Small intestine (tissue), 7 donors: Measurements from ENCODE around the gene TTLL8. TPM values are rescaled to one million over a fixed set of nuclear protein-coding genes. Genes with fewer than 3 reads are reported as not detected.
"Not testable (repeated sequence)": the region's sequence is repeated elsewhere in the genome, so short reads cannot be mapped to it uniquely, and the experiment has no call there.

Experiments
- DNase-seq, 2 donors: peaks; one replicate each; pipeline versions ENCODE4 v3.0.0 to v3.0.0-alpha.2; 2013
- FAIRE-seq: peaks from 2 replicates; lab custom pipeline; 2012; peaks lifted over from hg19 to GRCh38; lab: Jason Lieb, UNC
- H3K27ac ChIP-seq, 3 donors: one replicate each; pipeline ENCODE4 v1.5.1; 2013; ENCODE audit warnings: low read length in 2 of 3, mild to moderate bottlenecking in 2 of 3, control low read depth in 1 of 3, inconsistent platforms in 1 of 3, low read depth in 1 of 3, moderate library complexity in 1 of 3
- H3K27me3 ChIP-seq, 3 donors: one replicate each; pipeline ENCODE4 v1.6.1; 2013; ENCODE audit warnings: low read length in 3 of 3, inconsistent platforms in 1 of 3; ENCODE audit not compliant: control insufficient read depth in 3 of 3, insufficient read depth in 3 of 3
- H3K36me3 ChIP-seq, 3 donors: one replicate each; pipeline ENCODE4 v1.6.1; 2013; ENCODE audit warnings: low read length in 3 of 3, inconsistent platforms in 1 of 3, low read depth in 1 of 3, mild to moderate bottlenecking in 1 of 3, moderate library complexity in 1 of 3; ENCODE audit not compliant: control insufficient read depth in 3 of 3, insufficient read depth in 2 of 3
- H3K4me1 ChIP-seq, 3 donors: one replicate each; pipeline ENCODE4 v1.6.1; 2013; ENCODE audit warnings: low read length in 2 of 3, inconsistent platforms in 1 of 3, low read depth in 1 of 3, mild to moderate bottlenecking in 1 of 3, moderate library complexity in 1 of 3; ENCODE audit not compliant: control insufficient read depth in 3 of 3, insufficient read depth in 2 of 3
- H3K4me3 ChIP-seq, 3 donors: one replicate each; pipeline ENCODE4 v1.5.1; 2013; ENCODE audit warnings: low read length in 3 of 3, control low read depth in 1 of 3, inconsistent platforms in 1 of 3, low read depth in 1 of 3, mild to moderate bottlenecking in 1 of 3, moderate library complexity in 1 of 3
- H3K9me3 ChIP-seq, 2 donors: one replicate each; pipeline ENCODE4 v1.6.1; 2013; ENCODE audit warnings: low read depth in 1 of 2, low read length in 1 of 2; ENCODE audit not compliant: control insufficient read depth in 2 of 2, insufficient read depth in 1 of 2
- WGBS, 3 donors: extraction: QIAGEN DNeasy Blood & Tissue Kit; methylation state at CpG; one replicate each; pipeline ENCODE4 v1.1.7; 2013; 5-methylcytosine and 5-hydroxymethylcytosine counted together
- polyA plus RNA-seq, 4 donors: library from polyadenylated mRNA; stranded (reverse) in 3 of 4; unstranded in 1 of 4; fragments of 200-250 nt in 3 of 4; fragments of 120-200 nt in 1 of 4; gene quantifications; one replicate each; pipeline versions ENCODE4 v1.2.1 to v1.2.3, GENCODE V29; 2013
- donor health status: healthy with polysubstance abuse.
- donor health status: control.
- donor health status: control.
- donor health status: Bipolar disorder and iron deficiency.
- donor health status: healthy.

Gene TTLL8
- polyA plus RNA-seq, 4 donors: not detected

DNA sequence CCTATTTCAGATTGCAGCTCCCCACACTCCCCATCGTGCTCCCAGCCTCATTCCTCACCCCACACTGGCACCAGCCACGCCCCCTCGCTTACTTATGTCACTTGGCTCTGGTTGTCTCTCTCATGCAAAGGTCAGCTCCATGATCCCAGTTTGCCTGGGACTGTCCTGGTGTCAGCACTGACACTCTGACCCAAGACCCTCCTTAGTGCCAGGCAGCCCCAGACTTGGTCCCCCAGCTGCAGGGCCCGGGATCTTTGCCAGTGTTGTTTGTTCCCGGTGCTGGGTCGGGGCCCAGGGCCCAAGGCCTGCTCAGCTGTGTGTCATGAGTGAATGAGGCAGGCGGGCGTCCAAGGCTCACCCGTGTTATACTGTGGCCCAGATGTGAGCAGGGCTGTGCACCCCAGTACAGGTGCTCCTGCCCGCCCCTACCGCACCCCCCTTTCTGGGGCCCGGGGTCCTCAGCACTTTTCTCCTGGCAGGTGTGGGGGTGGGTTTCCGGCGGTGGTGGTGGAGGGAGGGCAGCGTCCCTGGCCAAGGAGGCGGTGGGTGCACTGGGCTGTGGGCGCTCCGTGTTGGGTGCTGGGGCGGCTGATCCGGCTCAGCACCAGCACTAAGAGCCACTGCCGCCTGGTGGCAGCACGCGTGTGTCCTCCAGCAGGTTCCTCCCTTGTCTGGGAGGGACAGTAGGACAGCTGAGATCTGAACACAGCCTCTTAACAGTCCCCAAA, 65.0 kb downstream of the TTLL8 start:
- peaks cover 0 to 18% of the 10 kb centered on the region in 2 donors for H3K9me3 ChIP-seq
- no peaks in the 10 kb centered on the region for H3K36me3 ChIP-seq
- no peaks in the 10 kb centered on the region for H3K27me3 ChIP-seq
- H3K4me1 ChIP-seq: peaks cover 0 to 21% (median 10%) of the 10 kb centered on the region in 3 donors
- no peak overlapping the region for H3K4me3 ChIP-seq
- no peak overlapping the region for H3K27ac ChIP-seq
- WGBS, 3 donors: 9 to 28% (median 17%) methylated on average over 20 to 23 of the region's 23 CpGs
- DNase-seq: peak; percentile 77 to 81
- no peak for FAIRE-seq

DNA sequence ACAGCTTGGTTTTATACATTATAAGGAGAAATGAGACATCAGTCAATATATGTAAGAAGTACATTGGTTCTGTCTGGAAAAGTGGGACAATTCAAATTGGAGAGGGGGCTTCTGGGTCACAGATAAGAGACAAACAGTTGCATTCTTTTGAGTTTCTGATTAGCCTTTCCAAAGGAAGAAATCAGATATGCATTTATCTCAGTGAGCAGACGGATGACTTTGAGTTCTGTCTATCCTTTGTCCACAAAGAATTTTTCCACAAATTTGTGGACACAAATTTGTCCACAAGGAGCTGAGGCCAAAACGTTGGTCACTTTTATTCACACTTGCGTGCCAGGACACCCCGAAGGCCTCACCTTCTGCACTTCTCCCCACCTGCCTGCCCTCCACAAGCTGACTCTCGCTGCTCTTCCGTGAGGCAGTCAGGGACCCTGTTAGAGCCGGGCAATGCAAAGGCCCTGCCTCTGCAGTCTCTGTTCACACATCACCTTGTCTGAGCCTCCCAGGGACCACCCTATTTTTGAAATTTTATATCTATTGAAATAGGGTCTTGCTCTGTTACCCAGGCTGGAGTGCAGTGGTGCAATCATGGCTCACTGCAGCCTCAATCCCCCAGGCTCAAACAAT, 66.1 kb downstream of the TTLL8 start:
- H3K9me3 ChIP-seq: peaks cover 0 to 18% of the 10 kb centered on the region in 2 donors
- H3K4me1 ChIP-seq: peaks cover 0 to 19% (median 10%) of the 10 kb centered on the region in 3 donors
- no peak overlapping the region for H3K4me3 ChIP-seq
- H3K27me3 ChIP-seq: no peaks in the 10 kb centered on the region
- H3K36me3 ChIP-seq: no peaks in the 10 kb centered on the region
- H3K27ac ChIP-seq: no peak overlapping the region
- FAIRE-seq (no peak), DNase-seq (no peak)
- 88 to 90% (median 89%) methylated on average over 7 of the region's 7 CpGs for WGBS, 3 donors

DNA sequence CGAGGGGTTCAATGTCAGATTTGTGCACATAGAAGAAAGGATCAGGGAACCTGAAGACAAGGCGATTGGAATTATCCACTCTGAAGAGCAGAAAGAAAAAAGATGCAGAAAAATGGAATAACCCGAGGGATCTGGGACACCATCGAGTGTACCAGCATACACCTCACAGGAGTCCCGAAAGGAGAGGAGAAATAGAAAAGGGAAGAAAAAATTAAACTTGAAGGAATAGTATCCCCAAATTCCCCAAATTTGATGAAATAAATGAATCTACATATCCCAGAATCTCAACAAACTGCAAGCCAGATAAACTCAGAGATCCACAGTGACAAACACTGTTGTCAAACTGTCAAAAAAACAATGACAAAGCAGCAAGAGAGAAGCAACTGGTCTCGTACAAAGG, 66.9 kb downstream of the TTLL8 start:
- peaks cover 0 to 12% (median 7%) of the 10 kb centered on the region in 3 donors for H3K4me1 ChIP-seq
- H3K27me3 ChIP-seq: no peaks in the 10 kb centered on the region
- FAIRE-seq (no peak), DNase-seq (no peak)
- no peak overlapping the region for H3K4me3 ChIP-seq
- H3K36me3 ChIP-seq: no peaks in the 10 kb centered on the region
- peaks cover 0 to 18% of the 10 kb centered on the region in 2 donors for H3K9me3 ChIP-seq
- 84 to 89% (median 89%) methylated on average over 6 of the region's 6 CpGs for WGBS, 3 donors
- no peak overlapping the region for H3K27ac ChIP-seq

DNA sequence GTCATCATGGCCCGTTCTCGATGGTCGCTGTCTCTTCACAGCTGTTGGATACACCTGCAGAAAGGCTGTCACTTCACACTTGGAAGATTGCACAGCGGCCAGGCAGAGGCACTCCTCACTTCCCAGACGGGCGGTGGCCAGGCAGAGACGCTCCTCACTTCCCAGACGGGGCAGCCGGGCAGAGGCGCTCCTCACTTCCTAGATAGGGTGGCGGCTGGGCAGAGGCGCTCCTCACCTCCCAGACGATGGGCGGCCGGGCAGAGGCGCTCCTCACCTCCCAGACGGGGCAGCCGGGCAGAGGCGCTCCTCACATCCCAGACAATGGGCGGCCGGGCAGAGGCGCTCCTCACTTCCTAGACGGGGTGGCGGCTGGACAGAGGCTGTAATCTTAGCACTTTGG, 68.3 kb downstream of the TTLL8 start:
- H3K9me3 ChIP-seq: peaks cover 0 to 18% of the 10 kb centered on the region in 2 donors
- H3K36me3 ChIP-seq, DNase-seq, H3K4me3 ChIP-seq, H3K27me3 ChIP-seq, FAIRE-seq, H3K4me1 ChIP-seq, H3K27ac ChIP-seq: not testable (repeated sequence)
- WGBS, 3 donors: 93 to 96% (median 94%) methylated on average over 22 to 24 of the region's 24 CpGs

DNA sequence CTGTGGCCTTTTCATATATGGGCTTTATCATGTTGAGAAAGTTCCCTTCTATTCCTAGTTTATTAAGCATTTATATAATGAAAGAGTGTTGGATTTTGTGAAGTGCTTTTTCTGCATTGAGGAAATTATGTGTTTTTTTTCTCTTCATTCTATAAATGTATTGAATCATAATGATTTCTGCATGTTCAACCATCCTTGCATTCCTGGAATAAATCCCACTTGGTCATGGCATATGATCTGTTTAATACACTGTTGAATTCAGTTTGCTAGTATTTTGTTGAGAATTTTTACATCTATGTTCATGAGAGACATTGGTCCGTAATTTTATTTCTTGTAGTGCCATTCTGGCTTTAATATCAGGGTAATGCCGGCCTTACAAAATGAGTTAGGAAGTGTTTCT, 71.8 kb downstream of the TTLL8 start:
- FAIRE-seq (no peak), DNase-seq (no peak)
- Histone ChIP-seq H3K4me1 (peaks cover 0 to 2% (median 0%) of the 10 kb centered on the region in 3 donors), H3K9me3 (peaks cover 0 to 12% of the 10 kb centered on the region in 2 donors), H3K27me3 (peaks cover 8 to 23% (median 9%) of the 10 kb centered on the region in 3 donors), H3K36me3 (no peaks in the 10 kb centered on the region), H3K27ac (no peak overlapping the region), H3K4me3 (no peak overlapping the region)
- WGBS, 3 donors: 93 to 99% (median 95%) methylated on average over 2 of the region's 2 CpGs

DNA sequence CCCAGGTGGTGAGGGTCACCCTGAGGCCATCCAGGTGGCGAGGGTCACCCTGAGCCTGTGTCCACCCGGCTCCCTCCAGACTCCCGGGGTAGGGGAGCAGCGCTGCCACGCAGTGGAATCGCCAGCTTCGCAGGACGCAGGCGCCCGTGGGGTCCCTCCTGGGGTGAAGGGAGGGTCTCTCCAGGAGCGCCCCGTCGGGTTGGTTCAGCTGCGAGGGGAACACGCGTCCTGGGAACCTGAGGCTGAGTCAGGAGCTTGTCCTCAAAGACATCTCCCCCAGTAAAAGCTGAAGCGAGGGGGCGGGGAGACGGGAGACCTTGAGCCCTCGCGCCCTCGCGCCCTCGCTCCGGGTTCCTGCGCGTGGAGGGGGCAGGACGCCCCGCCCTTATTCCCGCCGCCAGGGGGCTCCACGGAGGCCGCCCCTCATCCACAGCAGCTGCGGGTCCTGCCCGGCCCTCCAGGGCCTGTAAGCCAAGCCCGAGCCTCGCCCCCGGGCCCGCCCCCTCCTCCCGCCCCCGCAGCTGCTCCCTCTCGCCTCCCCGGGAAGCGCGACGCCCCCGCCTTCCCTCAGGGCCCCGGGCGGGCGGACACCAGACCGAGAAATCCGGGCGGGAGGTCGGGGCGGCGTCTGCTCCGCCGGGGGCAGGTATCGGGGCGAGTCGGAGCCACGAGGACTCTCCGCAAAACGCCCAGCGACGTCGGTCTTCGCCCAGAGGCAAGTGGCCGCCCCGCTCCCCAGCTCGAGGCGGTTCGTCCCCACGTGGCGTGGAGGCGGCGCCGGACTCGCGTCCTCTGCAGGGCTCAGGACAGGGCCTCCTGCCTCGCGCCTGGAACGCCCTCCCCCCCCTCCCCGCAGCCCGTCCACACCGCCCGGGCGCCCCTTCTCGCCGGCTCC, 74.7 kb downstream of the TTLL8 start:
- peaks cover 0 to 2% (median 0%) of the 10 kb centered on the region in 3 donors for H3K4me1 ChIP-seq
- DNase-seq (no peak), FAIRE-seq (no peak)
- WGBS, 3 donors: 12 to 16% (median 15%) methylated on average over 62 to 90 of the region's 90 CpGs
- H3K4me3 ChIP-seq: no peak overlapping the region
- H3K9me3 ChIP-seq: peaks cover 0 to 10% of the 10 kb centered on the region in 2 donors
- peaks cover 8 to 23% (median 9%) of the 10 kb centered on the region in 3 donors for H3K27me3 ChIP-seq
- H3K36me3 ChIP-seq: no peaks in the 10 kb centered on the region
- no peak overlapping the region for H3K27ac ChIP-seq

DNA sequence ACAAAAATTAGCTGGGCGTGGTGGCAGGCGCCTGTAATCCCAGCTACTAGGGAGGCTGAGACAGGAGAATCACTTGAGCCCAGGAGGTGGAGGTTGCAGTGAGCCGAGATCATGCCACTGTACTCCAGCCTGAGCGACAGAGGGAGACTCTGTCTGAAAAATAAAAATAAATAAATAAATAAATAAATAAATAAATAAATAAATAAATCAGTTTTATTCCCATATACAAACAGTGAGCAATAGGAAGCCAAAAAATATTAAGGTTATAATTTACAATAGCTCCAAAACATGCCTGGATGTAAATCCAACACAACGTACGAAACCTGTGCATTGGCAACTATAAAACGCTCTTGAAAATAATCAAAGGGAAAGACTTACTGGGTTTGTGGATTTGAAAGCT, 76.3 kb downstream of the TTLL8 start:
- Histone ChIP-seq H3K9me3 (peaks cover 0 to 12% of the 10 kb centered on the region in 2 donors), H3K27me3 (peaks cover 8 to 23% (median 9%) of the 10 kb centered on the region in 3 donors)
- not testable (repeated sequence) for H3K4me1 ChIP-seq, H3K36me3 ChIP-seq, H3K27ac ChIP-seq, H3K4me3 ChIP-seq, FAIRE-seq, DNase-seq
- WGBS, 3 donors: 95 to 97% (median 97%) methylated on average over 7 of the region's 7 CpGs
